LNCaP clone FGC (cell line): Measurements from ENCODE around the gene PTPRCAP.

Experiments
- DNase-seq: peaks from one replicate; pipeline ENCODE4 v3.0.0-alpha.2; 2011; ENCODE audit warnings: low read depth
- H3K4me3 ChIP-seq: 2 replicates; pipeline ENCODE4 v1.5.1; 2011; ENCODE audit warnings: mild to moderate bottlenecking, low read depth, low read length, control low read depth
- CTCF ChIP-seq: IDR thresholded peaks from 2 replicates; pipeline ENCODE4 v1.5.1; 2012; ENCODE audit warnings: mild to moderate bottlenecking; ENCODE audit not compliant: control insufficient read depth, insufficient read depth; ENCODE audit errors: extremely low read depth

PTPRCAP gene

GRCh38 chr11:67463680-67464410 is 26.4 kb upstream of the PTPRCAP start:
- no peak for DNase-seq
- H3K4me3 ChIP-seq = peak overlapping the region; percentile 47
- no peak for TF ChIP-seq CTCF

DNA sequence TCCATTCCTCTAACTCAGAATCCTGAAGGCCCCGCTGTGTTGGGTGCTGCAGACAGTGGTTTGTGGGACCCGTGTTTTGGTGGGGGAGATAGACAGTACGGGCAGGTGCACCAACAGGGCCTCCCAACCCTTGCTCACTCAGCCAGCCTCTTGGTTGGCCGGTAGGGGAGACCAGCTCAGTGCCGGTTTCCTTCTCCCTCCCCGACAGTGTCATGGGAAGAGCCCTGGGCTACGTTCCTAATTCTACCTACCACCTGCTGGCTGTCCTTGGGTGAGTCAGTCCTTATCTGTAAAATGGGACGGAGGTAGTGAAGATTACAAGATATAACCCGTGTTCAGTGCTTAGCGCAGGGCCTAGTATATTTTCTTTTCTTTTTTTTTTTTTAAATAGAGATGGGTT is 25.7 kb upstream of the PTPRCAP start:
- no peak for TF ChIP-seq CTCF
- H3K4me3 ChIP-seq = no peak overlapping the region
- no peak for DNase-seq

DNA sequence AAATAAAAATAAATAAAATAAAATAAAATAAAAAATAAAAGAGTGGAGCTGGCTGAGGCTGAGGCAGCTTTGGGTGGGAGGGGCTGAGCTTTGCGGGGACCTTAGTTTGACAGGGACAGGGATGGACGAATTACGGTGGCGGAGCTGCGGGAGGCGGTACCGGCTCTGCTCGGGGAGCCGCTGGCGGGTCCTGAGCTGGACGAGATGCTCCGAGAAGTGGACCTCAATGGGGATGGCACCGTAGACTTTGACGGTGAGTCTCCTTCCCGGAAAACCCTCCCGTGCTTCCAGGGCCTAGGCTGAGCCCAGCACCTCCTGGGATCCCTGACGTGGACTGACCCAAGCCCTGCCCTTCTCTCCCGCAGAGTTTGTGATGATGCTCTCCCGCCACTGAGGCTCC is 20.8 kb upstream of the PTPRCAP start:
- no peak overlapping the region for H3K4me3 ChIP-seq
- DNase-seq = no peak
- TF ChIP-seq CTCF = no peak

DNA sequence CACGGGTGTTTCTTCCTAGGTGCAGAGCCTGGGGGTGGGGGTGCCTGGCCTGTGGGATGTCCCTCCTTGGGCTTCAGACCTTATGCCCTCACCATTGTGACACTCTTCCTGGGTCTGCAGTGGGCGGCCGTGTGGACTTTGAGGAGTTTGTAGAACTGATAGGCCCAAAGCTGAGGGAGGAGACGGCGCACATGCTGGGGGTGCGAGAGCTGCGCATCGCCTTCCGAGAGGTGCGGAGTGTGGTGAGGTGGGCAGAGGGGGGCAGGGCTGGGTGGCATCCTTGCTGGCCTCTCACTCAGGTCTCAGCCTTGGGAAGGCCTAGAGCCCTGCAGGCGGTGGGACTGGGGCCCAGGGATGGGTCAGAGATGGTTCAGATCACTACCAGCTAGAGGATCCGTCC is 20.0 kb upstream of the PTPRCAP start:
- no peak overlapping the region for H3K4me3 ChIP-seq
- TF ChIP-seq CTCF = no peak
- DNase-seq = no peak

DNA sequence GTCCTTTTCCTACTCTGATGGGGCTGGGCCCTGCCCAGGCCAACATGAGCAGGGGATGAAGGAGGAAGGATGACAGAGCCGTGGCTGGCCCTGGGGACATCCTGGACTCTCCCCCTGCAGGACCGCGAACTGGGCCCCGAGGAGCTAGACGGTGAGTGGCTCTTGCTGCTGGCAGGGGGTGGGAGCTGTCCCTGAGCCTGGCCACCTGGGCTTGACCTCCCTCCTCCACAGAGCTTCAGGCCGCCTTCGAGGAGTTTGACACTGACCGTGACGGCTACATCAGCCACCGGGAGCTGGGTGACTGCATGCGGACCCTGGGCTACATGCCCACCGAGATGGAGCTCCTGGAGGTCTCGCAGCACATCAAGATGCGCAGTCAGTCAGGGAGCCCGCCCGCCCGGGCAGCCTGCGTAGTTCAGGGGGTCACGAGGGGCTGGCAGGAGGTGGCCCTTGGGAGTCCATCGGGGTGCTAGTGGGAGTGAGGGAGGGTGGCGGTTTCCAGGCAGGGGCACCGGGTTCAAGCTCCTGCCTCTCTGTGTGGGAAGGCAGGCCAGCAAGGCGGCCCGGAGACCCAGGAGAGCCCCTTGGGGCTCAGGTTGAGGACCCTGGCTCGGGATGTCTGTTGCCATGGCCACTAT is 18.7 kb upstream of the PTPRCAP start:
- TF ChIP-seq CTCF = no peak
- H3K4me3 ChIP-seq = no peak overlapping the region
- DNase-seq = no peak

DNA sequence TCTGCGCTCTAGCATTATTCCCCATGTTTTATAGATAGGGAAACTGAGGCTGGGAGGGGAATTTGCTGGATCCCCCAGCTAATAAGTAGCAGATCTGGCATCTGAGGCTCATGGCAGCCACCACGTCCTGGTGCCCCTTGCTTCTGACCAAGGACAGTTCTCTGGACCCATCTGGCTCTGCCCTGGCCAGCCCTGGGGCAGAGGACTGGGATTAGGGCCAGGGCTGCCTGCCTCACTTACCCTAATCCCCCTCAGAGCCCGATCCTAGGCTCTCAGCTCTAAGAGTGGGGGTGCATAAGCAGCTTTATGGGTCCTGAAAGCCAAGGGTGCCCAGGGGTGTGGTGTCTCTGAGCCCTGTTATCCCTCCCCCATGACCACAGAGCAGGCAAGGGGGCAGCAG is 17.6 kb upstream of the PTPRCAP start, which contains the start of gene CABP4:
CABP4 (plus strand) TSS at position 301 of the 400 bp plus-strand sequence; CDS start at position 371, 70 bp downstream.
- no peak for DNase-seq
- no peak within 1 kb of the TSS for H3K4me3 ChIP-seq
- TF ChIP-seq CTCF = no peak
